ENCODE data around the gene MFF.

MFF gene

GRCh38 chr2:227406177-227407031 is 81.4 kb downstream of the MFF start:
- no peak for TF ChIP-seq JUND (IDR thresholded peaks at IDR 0.05; ENCODE audit: low read depth)
- in situ Hi-C loops (cut with HindIII; ENCODE audit: low pct_unique_long_range_greater_than_20kb, low sequenced_read_pairs), result no loop called here
- DNase-seq (ENCODE audit: low read depth in 1 of 2, low spot score in 1 of 2), result peak; percentile 69 to 84

Measured in T47D (cell line).